Measurements from ENCODE around the gene FAM13A. TPM values are rescaled to one million over a fixed set of nuclear protein-coding genes. Genes with fewer than 3 reads are reported as not detected.

FAM13A gene
- total RNA-seq, 1 donor from 2014 or later: 16.9 TPM

DNA sequence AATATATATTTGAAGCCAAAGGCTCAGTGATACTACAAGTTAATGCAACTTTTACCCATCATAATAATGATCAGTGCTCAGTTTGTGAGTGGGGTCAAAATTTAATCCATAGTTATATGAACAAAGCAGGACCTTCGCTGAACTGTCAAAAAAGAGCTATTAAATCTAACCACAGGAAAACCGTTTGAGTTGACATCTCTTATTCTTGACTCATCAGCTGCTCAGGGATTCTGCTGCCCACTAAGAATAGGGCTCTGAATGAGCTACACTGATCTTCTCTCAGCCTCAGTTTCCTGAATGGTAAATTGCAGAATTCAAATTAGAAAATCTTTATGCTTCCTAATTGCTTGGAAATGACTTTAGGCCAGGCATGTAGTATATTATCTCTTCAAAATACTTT, 314.4 kb downstream of the FAM13A start:
- no peaks in the 10 kb centered on the region for H3K9me3 ChIP-seq (replicated peaks)
- peaks cover 58% of the 10 kb centered on the region for H3K36me3 ChIP-seq
- H3K27me3 ChIP-seq (ENCODE audit: low read depth): no peaks in the 10 kb centered on the region
- no peak for DNase-seq
- no peak overlapping the region for H3K27ac ChIP-seq (replicated peaks)
- peaks cover 31% of the 10 kb centered on the region for H3K4me1 ChIP-seq
- intact Hi-C loops (cut with micrococcal nuclease): no loop called here
- H3K4me3 ChIP-seq: no peak overlapping the region
- TF ChIP-seq CTCF (IDR thresholded peaks at IDR 0.05; ENCODE audit: borderline replicate concordance): no peak

GRCh38 chr4:88738180-88738579, 318.8 kb downstream of the FAM13A start:
- intact Hi-C loops (cut with micrococcal nuclease): no loop called here
- H3K36me3 ChIP-seq: peaks cover 34% of the 10 kb centered on the region

GRCh38 chr4:88737307-88737941, 319.6 kb downstream of the FAM13A start:
- intact Hi-C loops (cut with micrococcal nuclease): no loop called here
- no peaks in the 10 kb centered on the region for H3K27me3 ChIP-seq (ENCODE audit: low read depth)

More at GRCh38 chr4:88738180-88738579, 318.8 kb downstream of the FAM13A start:
- H3K4me3 ChIP-seq: no peak overlapping the region
- H3K27ac ChIP-seq (replicated peaks): no peak overlapping the region
- no peaks in the 10 kb centered on the region for H3K9me3 ChIP-seq (replicated peaks)
- no peak for DNase-seq
- peaks cover 31% of the 10 kb centered on the region for H3K4me1 ChIP-seq
- H3K27me3 ChIP-seq (ENCODE audit: low read depth): no peaks in the 10 kb centered on the region
- TF ChIP-seq CTCF (IDR thresholded peaks at IDR 0.05; ENCODE audit: borderline replicate concordance): no peak

DNA sequence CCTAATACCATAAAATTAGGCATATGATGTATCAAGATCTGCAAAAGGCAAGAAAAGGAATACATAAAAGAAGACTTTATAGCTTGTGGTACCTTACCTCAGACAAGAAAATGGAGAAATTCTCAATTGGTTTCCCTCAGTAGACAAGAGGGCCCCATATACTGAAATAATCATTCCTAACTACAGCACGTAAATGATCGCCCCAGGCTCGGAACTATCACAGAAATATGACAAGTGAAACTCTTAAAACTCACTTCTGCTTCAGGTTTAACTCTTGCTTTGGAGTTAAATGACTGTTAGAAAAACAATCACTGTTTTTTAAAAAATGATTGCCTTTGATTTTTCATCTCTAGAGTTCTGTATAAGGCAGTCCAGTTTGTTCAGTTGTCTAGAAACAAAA, 320.7 kb downstream of the FAM13A start:
- DNase-seq: no peak
- Histone ChIP-seq H3K27me3 (ENCODE audit: low read depth) (no peaks in the 10 kb centered on the region), H3K36me3 (peaks cover 35% of the 10 kb centered on the region), H3K27ac (replicated peaks) (peak overlapping the region; percentile 44), H3K4me3 (no peak overlapping the region), H3K4me1 (peaks cover 31% of the 10 kb centered on the region), H3K9me3 (replicated peaks) (no peaks in the 10 kb centered on the region)
- intact Hi-C loops (cut with micrococcal nuclease): no loop called here
- no peak for TF ChIP-seq CTCF (IDR thresholded peaks at IDR 0.05; ENCODE audit: borderline replicate concordance)

More at GRCh38 chr4:88737307-88737941, 319.6 kb downstream of the FAM13A start:
- Histone ChIP-seq H3K4me3 (no peak overlapping the region), H3K9me3 (replicated peaks) (no peaks in the 10 kb centered on the region), H3K36me3 (peaks cover 34% of the 10 kb centered on the region), H3K27ac (replicated peaks) (peak overlapping the region; percentile 44), H3K4me1 (peaks cover 31% of the 10 kb centered on the region)
- no peak for DNase-seq
- no peak for TF ChIP-seq CTCF (IDR thresholded peaks at IDR 0.05; ENCODE audit: borderline replicate concordance)

- no peak for TF ChIP-seq CTCF (IDR thresholded peaks at IDR 0.05; ENCODE audit: borderline replicate concordance)
- Histone ChIP-seq H3K4me3 (no peak overlapping the region), H3K27me3 (ENCODE audit: low read depth) (no peaks in the 10 kb centered on the region), H3K4me1 (peaks cover 31% of the 10 kb centered on the region), H3K9me3 (replicated peaks) (no peaks in the 10 kb centered on the region), H3K27ac (replicated peaks) (peak overlapping the region; percentile 44), H3K36me3 (peaks cover 42% of the 10 kb centered on the region)
- intact Hi-C loops (cut with micrococcal nuclease): no loop called here
- no peak for DNase-seq
These were observed 321.4 kb downstream of the FAM13A start for GRCh38 chr4:88735564-88735963.
